GM12872 (cell line): ENCODE measurements around the gene SCN3A.

Experiments
- CTCF ChIP-seq: IDR thresholded peaks from 3 replicates; pipeline ENCODE4 v1.5.1; 2011; ENCODE audit warnings: low read depth, mild to moderate bottlenecking, low read length, moderate library complexity; ENCODE audit not compliant: insufficient read depth

Gene SCN3A

GRCh38 chr2:165192729-165193128 is 11.1 kb downstream of the SCN3A start:
- TF ChIP-seq CTCF: no peak

- TF ChIP-seq CTCF: no peak
These were observed 12.6 kb downstream of the SCN3A start for GRCh38 chr2:165191096-165191728.

- TF ChIP-seq CTCF: no peak
These were observed 18.2 kb downstream of the SCN3A start for GRCh38 chr2:165185633-165186032.

GRCh38 chr2:165182029-165182428 is 21.8 kb downstream of the SCN3A start:
- no peak for TF ChIP-seq CTCF

GRCh38 chr2:165176780-165177179 is 27.1 kb downstream of the SCN3A start:
- TF ChIP-seq CTCF: no peak

GRCh38 chr2:165173215-165173614 is 30.6 kb downstream of the SCN3A start:
- TF ChIP-seq CTCF: no peak

GRCh38 chr2:165164201-165164600 is 39.6 kb downstream of the SCN3A start:
- no peak for TF ChIP-seq CTCF
